SH-SY5Y (cell line): Measurements from ENCODE around the gene RNASET2.
A peak's percentile ranks its signal among the peaks of the same experiment; 100 is the strongest.

Experiments
- GATA2 ChIP-seq: IDR thresholded peaks from 2 replicates; pipeline ENCODE4 v1.6.1; 2011; ENCODE audit warnings: mild to moderate bottlenecking, low read depth, low read length
- GATA3 ChIP-seq: IDR thresholded peaks from 2 replicates; pipeline ENCODE4 v1.6.1; 2011; ENCODE audit warnings: low read depth, mild to moderate bottlenecking, low read length, moderate library complexity

Gene RNASET2

DNA sequence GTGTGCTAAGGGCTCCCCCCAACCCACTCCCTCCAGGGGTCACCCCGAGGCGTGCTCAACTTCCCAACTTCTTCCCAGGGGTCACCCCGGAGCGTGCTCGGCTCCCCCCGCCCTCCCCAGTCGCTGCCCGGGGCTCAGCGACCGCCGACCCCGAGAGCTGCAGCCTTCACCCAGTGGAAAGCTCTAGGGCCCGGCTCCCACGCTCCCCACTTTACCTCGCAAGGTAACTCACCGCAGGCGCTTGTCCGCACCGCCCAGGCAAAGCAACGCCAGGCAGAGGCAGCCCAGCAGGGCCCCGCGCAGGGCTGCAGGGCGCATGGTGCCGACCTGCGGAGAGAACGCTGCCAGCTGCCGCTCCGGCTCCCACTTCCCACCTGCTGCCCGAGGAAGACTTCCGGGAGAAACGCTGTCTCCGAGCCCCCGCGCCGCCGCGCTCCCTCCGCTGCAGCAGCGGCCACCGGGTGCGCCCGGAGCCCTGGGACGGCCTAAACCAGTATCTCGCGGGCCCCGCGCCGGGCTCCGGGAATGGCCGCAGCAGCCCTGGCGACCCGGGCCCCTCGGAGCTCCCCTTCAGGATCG is 396 bp downstream of the RNASET2 start:
- TF ChIP-seq GATA2 (no peak), GATA3 (no peak)

GRCh38 chr6:166955121-166955864 is 1.1 kb downstream of the RNASET2 start:
- TF ChIP-seq GATA2 (no peak), GATA3 (no peak)

DNA sequence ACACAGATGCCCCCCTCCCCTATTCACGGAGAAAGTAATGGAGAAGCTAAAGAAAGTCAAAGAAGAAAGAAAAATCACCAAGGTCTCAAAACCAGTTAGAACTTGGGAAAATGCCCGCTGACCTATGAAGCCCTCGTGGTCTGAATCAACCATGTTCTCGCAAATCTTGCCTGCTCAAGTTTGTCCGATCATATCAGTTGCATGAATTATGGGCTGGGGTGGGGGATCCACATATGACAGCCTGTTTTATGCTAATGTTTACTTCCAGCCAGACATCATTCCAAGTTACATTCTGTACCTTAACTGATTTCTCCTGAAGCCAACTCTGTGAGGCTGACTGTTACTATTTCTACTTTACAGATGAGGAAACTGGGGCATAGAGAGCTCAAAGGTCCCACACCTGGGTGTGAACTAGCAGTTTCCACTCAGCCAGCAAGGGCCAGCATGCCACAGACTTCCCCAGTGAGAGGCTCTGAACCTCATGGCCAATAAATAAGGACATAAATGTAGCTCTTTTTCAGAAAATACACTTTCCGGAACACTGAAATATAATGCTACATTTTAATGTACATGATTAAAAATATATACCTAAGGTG is 2.1 kb downstream of the RNASET2 start:
- no peak for TF ChIP-seq GATA3

DNA sequence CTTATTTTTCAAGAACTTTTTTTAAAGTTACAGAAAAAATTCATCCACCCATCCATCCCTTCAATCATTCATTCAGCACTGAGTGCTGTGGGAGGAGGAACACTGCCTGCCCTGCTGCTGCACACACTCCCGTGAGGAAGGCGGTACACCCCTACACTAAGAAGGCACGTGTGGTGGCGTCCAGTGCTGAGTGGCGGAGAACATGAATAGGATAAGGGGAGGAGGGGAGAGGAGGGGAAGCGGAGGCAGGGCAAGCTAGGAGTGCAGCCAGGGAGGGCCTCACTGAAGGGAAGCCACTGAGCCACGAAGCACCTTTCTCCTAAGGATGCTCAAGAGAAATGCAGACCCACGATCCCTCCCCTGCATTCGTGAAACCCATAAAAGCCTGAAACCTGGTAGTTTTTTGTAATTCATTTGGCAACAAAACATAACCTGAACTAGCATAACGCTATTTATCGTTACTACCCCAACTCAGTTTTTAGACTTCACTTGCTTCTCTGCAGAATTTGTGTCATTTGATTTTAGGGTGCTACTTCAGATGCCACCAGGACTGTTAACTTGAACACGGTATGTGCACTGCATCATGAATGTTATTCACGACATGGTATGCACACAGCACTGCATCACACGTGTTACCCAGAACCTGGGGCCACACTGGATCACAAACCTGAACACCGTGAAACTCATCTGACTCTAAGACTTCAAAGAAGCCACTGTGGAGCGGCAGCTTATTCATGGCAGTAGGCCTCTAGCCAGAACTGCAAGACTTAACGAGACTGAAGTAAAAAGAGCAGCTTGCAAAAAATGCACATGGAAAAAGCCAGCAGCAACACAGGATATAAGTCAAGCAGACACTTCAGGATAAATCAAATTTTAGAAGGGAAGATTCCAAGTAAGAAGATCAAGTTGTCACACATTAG is 3.5 kb downstream of the RNASET2 start:
- no peak for TF ChIP-seq GATA2
- no peak for TF ChIP-seq GATA3

DNA sequence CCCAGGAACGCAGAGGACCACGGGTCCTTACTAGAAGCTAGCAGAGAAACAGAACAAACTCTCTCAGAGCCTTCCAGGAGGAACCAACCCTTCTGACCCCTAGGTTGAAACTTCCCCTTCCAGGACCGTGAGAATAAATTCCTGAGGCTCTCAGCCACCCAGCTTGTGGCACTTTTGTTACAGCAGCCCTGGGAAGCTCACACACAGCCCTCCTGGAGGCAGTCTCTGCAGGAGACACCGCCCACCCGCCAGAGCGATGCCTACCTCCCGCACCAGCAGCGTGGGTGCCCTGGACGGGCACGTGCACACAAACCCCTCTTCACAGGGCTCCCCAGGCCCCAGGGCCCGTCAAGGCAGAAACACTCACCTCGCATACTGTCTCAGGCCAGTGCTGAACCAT is 4.2 kb downstream of the RNASET2 start:
- TF ChIP-seq GATA3, result no peak
- TF ChIP-seq GATA2, result no peak

GRCh38 chr6:166951670-166952060 is 4.7 kb downstream of the RNASET2 start:
- TF ChIP-seq GATA2, result no peak
- no peak for TF ChIP-seq GATA3

- TF ChIP-seq GATA3, result no peak
- no peak for TF ChIP-seq GATA2
These were observed 5.9 kb downstream of the RNASET2 start for GRCh38 chr6:166950443-166950821.

DNA sequence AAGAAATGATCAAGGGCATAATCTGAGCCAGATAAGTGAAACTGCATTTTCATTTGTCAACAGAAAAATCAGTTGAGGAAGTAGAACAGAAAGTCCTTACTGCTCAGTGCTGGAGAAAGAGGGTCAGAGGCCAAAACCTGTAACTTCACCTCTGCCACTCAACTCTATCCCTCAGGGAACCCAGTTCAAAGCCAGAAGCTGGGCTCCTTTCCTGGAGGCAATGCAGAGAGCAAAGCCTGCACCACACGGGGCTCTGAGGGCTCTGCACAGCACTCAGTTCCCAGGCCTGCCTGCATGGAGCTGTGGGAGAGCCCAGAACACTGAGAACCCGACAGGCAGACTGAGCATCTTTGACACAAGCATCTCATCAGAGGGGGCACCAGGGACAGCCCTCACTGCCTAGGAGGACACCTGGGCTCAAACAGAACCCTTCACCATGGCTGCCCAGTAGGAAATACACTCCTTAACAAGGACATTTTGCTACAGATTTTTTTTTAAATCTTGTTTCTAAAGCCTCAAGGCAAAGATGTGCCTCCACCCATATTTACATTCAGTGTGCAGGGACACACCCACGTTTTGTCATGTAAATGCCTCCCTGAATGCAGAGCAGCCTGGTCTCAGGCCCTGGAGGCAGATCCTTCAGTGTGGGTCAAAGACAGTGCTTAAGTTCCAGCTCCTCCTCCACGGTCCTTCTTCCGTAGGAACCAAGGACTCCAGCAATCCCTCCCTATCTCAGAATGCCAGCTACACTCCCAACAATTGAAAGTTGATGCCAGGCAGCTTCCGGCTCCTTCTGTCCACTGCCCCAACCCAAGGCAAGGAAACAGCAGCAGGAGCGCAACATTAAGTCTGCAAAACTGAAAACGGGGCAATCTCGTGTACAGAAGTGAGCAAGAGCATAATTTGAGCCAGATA is 6.6 kb downstream of the RNASET2 start:
- no peak for TF ChIP-seq GATA3
- TF ChIP-seq GATA2, result no peak

- TF ChIP-seq GATA2, result no peak
- TF ChIP-seq GATA3, result no peak
These were observed 9.1 kb downstream of the RNASET2 start for GRCh38 chr6:166947251-166947650.

DNA sequence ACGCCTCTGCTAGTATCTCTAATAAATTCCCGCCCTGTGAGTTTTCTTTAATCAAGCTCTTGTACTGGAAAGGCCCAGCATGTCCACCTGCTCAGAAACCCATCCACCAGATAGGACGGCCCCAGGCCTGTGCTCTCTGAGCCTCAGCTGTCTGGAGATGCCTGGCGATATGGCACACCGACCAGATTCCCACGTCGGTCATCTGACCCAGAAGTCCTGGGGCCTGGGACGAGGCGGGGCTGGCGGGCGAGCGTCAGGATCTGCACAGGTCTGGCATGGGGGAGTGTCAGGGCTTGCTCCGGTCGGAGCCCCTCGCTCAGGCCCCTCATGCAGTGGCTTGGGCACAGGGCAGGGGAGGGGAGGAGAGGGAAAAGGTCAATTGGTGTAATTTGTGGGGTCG is 10.2 kb downstream of the RNASET2 start:
- TF ChIP-seq GATA2, result no peak
- TF ChIP-seq GATA3, result no peak

GRCh38 chr6:166944666-166945256 is 11.6 kb downstream of the RNASET2 start:
- no peak for TF ChIP-seq GATA2
- TF ChIP-seq GATA3, result no peak

GRCh38 chr6:166942393-166943168 is 13.8 kb downstream of the RNASET2 start:
- TF ChIP-seq GATA3 (no peak), GATA2 (peak; percentile 43; the same call in 1 of the 2 replicates)
